Measurements from ENCODE around the gene KCNT1. TPM values are rescaled to one million over a fixed set of nuclear protein-coding genes. Genes with fewer than 3 reads are reported as not detected.

Gene KCNT1
- total RNA-seq, 3 donors from 2014 or later = 0.05 TPM; not detected in 2

DNA sequence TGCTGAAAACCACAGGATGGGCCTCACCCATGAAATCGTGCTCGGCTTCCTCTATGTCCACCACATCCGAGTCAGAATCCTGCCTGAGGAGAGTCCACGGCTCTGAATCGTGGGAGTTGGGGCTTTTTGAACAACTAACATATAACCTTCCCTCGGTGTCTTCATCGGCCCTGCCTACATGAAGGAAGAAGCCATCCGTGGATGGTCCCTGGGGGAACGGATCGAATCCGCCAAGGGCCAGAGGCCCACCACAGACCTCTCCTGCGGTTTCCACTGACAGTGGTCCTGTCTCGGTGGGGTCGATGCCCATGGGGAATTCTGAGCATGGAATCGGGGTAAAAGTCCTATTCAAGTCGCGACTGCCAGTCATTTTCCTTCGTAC, 120.4 kb downstream of the KCNT1 start:
- H3K9me3 Mint-ChIP-seq = no peaks in the 10 kb centered on the region
- ATAC-seq = no peak
- no peak for DNase-seq
- H3K27me3 Mint-ChIP-seq (ENCODE audit: low read depth) = no peaks in the 10 kb centered on the region
- peaks cover 2% of the 10 kb centered on the region for H3K4me1 Mint-ChIP-seq (ENCODE audit: low read depth)
- H3K36me3 Mint-ChIP-seq (ENCODE audit: insufficient read depth) = peaks cover 62% of the 10 kb centered on the region
- no peak overlapping the region for H3K4me3 Mint-ChIP-seq

DNA sequence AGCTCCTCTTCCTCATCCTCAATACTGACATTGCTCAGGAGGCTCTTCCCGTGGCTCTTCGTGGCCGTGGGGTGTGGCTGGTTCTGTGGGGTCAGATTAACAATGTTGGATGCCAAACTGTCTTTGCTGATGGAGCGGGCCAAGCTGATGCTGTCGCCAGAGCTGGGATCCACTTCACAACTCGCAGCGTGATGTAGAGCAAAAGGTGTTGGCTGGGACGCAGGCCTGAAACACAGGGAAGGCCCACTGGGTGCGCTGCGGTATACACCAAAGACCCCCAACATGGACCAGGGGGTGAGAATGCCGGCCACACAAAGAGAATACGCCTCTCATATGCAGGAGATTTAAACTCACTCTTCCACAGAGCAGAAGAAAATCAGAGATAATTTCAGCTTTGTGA, 121.1 kb downstream of the KCNT1 start:
- Mint-ChIP-seq H3K27me3 (ENCODE audit: low read depth) (no peaks in the 10 kb centered on the region), H3K9me3 (no peaks in the 10 kb centered on the region), H3K4me1 (ENCODE audit: low read depth) (peaks cover 2% of the 10 kb centered on the region), H3K36me3 (ENCODE audit: insufficient read depth) (peaks cover 63% of the 10 kb centered on the region), H3K4me3 (no peak overlapping the region)
- ATAC-seq = no peak
- DNase-seq = no peak

DNA sequence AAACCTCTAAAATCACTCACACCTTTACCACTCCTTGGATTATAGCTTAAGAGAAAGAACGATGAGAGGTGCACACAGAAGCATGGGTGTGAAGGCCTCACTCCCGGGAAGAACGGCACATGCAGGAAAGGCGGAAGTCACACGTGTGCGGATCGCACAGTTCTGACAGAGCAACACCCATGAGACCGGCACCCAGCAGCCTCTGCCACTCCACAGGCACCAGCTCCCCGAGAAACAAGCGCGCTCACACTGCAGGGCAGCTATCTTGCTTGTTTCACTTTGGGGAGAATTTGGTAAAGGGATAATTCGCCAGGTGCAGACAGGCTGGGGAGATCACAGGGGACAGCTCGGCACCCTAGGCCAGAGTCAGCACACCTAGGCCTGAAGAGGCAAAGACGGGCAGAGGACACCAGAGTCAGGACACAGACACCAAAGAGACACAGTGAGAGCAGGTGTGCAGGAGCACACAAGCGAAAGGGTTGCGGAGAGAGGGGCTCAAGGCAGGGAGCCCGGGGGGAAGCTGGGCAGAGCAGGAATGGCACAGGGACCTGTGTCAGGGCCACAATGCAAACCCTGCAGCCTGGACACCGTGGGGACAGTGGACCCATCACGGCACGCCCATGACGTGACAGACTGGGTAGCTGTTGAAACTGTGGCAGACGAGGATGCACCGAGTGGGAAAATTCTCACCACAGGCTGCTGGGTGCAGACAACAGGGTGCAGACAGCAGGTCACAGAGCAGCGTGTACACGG, 123.6 kb downstream of the KCNT1 start:
- no peak overlapping the region for H3K4me3 Mint-ChIP-seq
- no peaks in the 10 kb centered on the region for H3K27me3 Mint-ChIP-seq (ENCODE audit: low read depth)
- DNase-seq = no peak
- H3K36me3 Mint-ChIP-seq (ENCODE audit: insufficient read depth) = peaks cover 61% of the 10 kb centered on the region
- H3K4me1 Mint-ChIP-seq (ENCODE audit: low read depth) = peaks cover 2% of the 10 kb centered on the region
- ATAC-seq = no peak
- H3K9me3 Mint-ChIP-seq = peaks cover 3% of the 10 kb centered on the region

DNA sequence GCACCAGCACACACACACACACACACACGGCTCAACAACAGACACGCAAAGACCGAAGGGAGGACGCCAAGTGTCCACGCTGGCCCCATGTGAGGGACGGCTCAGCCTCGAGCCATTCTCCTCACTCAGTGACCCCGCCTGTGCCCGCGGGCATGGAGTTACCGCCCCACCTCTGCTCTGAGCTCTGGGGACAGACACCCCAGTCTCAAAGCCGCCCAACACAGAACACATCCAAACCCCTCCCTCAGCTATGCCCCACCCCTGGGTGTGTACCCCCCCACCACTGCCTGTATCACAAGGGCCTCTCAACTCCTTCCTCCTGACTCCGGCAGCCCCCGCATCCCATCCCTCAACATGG, 124.2 kb downstream of the KCNT1 start:
- peaks cover 62% of the 10 kb centered on the region for H3K36me3 Mint-ChIP-seq (ENCODE audit: insufficient read depth)
- no peak overlapping the region for H3K4me3 Mint-ChIP-seq
- no peak for DNase-seq
- ATAC-seq = no peak
- peaks cover 2% of the 10 kb centered on the region for H3K4me1 Mint-ChIP-seq (ENCODE audit: low read depth)
- H3K27me3 Mint-ChIP-seq (ENCODE audit: low read depth) = no peaks in the 10 kb centered on the region
- peaks cover 3% of the 10 kb centered on the region for H3K9me3 Mint-ChIP-seq

DNA sequence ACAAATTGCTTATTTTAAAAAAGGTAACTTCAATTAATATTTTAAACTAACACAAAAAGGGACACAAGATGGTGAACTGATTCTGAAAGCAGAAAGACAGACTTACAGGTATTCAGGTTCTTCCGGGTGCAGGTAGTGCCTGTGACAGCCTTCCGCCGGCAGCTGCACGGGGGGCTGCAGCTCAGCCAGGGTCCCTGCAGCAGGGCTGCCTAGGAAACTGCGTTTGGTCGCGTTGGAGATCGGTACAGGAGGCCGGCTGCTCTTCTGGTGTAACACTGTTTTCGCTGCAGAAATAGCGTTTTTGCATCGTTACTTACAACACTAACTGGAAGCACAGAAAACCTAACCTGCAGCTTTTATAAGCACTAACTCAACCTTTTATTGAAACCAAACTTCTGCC, 125.3 kb downstream of the KCNT1 start:
- Mint-ChIP-seq H3K4me3 (no peak overlapping the region), H3K4me1 (ENCODE audit: low read depth) (peaks cover 7% of the 10 kb centered on the region), H3K9me3 (peaks cover 3% of the 10 kb centered on the region), H3K36me3 (ENCODE audit: insufficient read depth) (peaks cover 60% of the 10 kb centered on the region), H3K27me3 (ENCODE audit: low read depth) (no peaks in the 10 kb centered on the region)
- DNase-seq (no peak), ATAC-seq (no peak)

DNA sequence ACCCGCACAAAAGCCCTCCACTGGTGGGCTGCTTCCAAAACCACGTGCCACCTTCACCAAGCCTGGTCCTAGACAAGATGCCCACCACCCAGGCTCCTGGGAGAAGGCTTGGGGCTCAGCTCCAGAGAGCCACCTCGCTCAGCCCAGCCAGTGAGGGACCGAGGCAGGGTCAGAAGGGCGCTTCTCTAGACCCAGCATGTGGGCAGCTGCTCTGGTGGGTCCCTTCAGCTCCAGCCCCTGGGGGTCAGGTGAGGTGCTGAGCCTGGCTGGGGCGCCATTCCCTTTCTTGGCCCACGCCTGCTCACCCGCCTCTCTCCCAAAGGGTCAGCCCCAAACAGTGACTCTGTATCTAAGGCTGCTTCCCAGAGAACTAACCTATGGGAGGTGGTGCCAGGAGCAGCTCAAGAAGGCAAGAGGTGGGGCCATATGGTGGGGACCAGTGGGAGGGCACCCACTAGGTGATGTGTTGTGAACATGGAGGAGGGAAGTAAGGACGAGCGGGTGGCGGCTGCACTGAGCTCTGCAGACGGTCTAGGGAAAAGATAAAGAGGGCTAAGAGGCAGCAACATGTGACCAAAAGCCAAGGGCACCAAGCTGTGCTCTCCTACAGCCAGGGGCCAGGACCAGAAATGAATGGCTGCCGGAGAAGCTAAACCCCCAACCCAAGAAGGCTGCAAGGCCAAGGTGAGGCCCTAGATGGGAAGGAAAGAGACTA, 126.0 kb downstream of the KCNT1 start:
- H3K27me3 Mint-ChIP-seq (ENCODE audit: low read depth) = no peaks in the 10 kb centered on the region
- peaks cover 3% of the 10 kb centered on the region for H3K9me3 Mint-ChIP-seq
- no peak overlapping the region for H3K4me3 Mint-ChIP-seq
- DNase-seq (no peak), ATAC-seq (no peak)
- H3K36me3 Mint-ChIP-seq (ENCODE audit: insufficient read depth) = peaks cover 52% of the 10 kb centered on the region
- peaks cover 9% of the 10 kb centered on the region for H3K4me1 Mint-ChIP-seq (ENCODE audit: low read depth)

DNA sequence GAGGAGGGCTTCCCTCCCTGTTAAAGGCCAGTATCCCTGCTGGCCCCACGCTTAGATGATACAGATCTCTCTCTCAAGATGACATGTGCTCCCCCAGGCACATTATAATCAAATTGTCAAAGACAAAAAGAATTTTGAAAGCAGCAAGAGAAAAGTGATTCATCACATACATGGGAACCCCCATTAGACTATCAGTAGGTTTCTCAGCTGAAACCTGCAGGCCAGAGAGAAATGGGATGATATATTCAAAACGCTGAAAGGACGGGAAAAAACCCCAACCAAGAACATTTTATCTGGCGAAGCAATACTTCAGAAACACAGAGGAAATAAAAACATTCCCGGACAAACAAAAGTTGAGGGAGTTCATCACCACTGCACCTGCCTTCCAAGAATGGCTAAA, 126.7 kb downstream of the KCNT1 start:
- Mint-ChIP-seq H3K27me3 (ENCODE audit: low read depth) (no peaks in the 10 kb centered on the region), H3K36me3 (ENCODE audit: insufficient read depth) (peaks cover 50% of the 10 kb centered on the region), H3K4me3 (no peak overlapping the region), H3K4me1 (ENCODE audit: low read depth) (peaks cover 12% of the 10 kb centered on the region), H3K9me3 (peaks cover 3% of the 10 kb centered on the region)
- ATAC-seq = no peak
- no peak for DNase-seq

DNA sequence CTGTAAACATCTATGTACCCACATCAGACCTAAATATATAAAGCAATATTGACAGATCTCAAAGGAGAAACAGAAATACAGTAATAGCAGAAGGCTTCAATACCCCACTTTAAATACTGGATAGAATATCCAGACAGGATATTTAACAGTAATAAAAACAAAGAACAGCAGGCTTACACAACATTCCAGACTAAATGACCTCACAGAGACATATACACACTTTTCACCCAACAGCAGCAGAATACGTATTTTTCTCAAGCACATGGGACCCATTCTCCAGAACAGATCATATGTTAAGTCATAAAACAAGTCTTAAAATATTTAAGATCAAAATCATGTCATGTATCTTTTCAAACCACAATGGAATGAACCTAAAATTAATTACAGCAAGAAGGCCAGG, 128.5 kb downstream of the KCNT1 start:
- H3K36me3 Mint-ChIP-seq (ENCODE audit: insufficient read depth) = peaks cover 43% of the 10 kb centered on the region
- no peaks in the 10 kb centered on the region for H3K27me3 Mint-ChIP-seq (ENCODE audit: low read depth)
- H3K4me3 Mint-ChIP-seq = no peak overlapping the region
- H3K4me1 Mint-ChIP-seq (ENCODE audit: low read depth) = peaks cover 11% of the 10 kb centered on the region
- DNase-seq (no peak), ATAC-seq (no peak)
- H3K9me3 Mint-ChIP-seq = peaks cover 3% of the 10 kb centered on the region

DNA sequence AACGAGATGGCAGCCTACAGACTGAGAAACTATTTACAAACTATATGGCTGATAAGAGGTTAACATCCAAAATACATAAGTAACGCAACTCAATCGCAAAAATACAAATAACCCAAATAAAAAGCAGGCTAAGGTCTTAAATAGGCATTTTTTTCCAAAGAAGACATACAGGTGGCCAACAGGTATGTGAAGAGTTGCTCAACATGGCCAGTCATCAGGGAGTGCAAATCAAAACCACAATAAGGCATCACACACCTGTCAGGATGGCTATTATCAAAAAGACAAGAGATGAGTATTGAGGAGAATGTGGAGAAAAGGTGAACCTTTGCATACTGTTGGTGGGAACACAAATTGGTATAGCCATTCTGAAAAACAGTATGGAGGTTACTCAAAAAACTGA, 131.9 kb downstream of the KCNT1 start:
- H3K4me3 Mint-ChIP-seq = no peak overlapping the region
- H3K36me3 Mint-ChIP-seq (ENCODE audit: insufficient read depth) = peaks cover 20% of the 10 kb centered on the region
- H3K9me3 Mint-ChIP-seq = peaks cover 3% of the 10 kb centered on the region
- ATAC-seq (no peak), DNase-seq (no peak)
- no peaks in the 10 kb centered on the region for H3K27me3 Mint-ChIP-seq (ENCODE audit: low read depth)
- peaks cover 11% of the 10 kb centered on the region for H3K4me1 Mint-ChIP-seq (ENCODE audit: low read depth)

DNA sequence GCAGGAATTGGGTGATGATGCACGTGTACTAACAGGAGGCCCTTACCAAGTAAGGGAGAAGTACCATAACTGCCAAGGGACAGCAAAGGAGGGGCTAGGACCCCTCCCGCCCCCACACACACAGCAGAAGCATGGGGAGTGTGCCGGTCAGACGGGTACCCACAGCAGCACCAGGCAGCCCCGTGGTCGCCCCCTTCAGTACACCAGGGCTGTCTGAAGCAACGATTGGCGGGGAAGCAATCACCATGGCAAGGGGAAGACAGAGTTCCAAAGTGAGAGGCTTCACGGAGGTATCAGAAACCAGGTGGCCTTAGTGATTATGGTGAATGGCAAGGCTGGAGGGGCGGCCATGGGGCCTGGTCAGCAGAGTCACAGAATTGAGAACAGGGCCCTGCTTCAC, 133.1 kb downstream of the KCNT1 start:
- H3K27me3 Mint-ChIP-seq (ENCODE audit: low read depth) = no peaks in the 10 kb centered on the region
- DNase-seq = no peak
- H3K9me3 Mint-ChIP-seq = no peaks in the 10 kb centered on the region
- peaks cover 17% of the 10 kb centered on the region for H3K36me3 Mint-ChIP-seq (ENCODE audit: insufficient read depth)
- ATAC-seq = no peak
- no peak overlapping the region for H3K4me3 Mint-ChIP-seq
- H3K4me1 Mint-ChIP-seq (ENCODE audit: low read depth) = peaks cover 11% of the 10 kb centered on the region

DNA sequence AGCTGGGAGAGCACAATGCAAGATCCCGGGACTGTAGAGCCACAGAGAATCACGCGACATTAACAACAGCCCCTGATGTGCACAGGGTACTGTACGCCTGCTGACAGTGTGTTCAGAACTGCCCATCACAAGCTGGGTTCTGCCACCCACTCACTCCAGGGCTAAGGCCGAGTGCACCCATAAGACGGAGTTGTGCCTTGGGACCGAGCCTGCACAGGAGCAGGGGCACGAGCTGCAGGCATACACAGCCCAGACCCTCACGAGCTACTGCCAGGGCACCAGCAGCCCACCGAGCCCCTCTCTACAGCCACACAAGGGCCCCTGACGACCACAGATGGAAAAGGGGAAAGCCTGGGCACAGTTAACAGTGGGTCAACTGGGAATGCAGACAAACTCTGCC, 137.5 kb downstream of the KCNT1 start:
- Mint-ChIP-seq H3K27me3 (ENCODE audit: low read depth) (no peaks in the 10 kb centered on the region), H3K4me1 (ENCODE audit: low read depth) (peaks cover 4% of the 10 kb centered on the region), H3K9me3 (peaks cover 7% of the 10 kb centered on the region), H3K36me3 (ENCODE audit: insufficient read depth) (peaks cover 20% of the 10 kb centered on the region), H3K4me3 (no peak overlapping the region)
- DNase-seq (no peak), ATAC-seq (no peak)

DNA sequence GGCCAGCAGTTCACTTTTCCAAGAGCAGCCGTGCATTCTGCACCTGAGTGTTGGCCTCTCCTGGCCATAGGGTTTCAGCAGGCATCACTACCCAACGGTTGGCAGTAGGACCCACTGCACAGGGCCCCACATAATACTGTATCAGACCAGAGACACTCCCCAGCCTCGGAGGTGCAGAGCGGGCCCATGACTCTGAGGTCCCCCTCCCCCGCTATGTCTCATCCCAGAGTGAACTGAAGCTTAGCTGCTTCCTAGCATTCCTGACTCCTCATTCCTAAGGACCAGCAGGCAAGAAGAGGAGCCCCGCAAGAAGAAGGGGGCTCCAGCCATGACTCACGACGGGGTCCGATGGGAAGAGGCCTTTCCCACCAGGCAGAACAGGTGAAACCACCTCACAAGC, 138.1 kb downstream of the KCNT1 start:
- ATAC-seq (no peak), DNase-seq (no peak)
- Mint-ChIP-seq H3K9me3 (peaks cover 11% of the 10 kb centered on the region), H3K36me3 (ENCODE audit: insufficient read depth) (peaks cover 23% of the 10 kb centered on the region), H3K27me3 (ENCODE audit: low read depth) (no peaks in the 10 kb centered on the region), H3K4me3 (no peak overlapping the region), H3K4me1 (ENCODE audit: low read depth) (peaks cover 4% of the 10 kb centered on the region)

DNA sequence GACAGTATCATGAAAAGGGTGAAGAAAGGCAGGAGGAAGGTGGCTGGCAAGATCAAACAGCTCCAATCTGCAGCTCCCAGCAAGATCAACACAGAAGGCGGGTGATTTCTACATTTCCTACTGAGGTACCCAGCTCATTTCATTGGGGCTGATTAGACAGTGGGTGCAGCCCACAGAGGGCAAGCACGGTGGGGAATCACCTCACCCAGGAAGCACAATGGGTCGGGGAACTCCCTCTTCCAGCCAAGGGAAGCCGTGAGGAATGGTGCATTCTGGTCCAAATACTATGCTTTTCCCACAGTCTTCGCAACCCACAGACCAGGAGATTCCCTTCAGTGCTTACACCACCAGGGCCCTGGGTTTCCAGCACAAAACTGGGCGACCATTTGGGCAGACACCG, 138.6 kb downstream of the KCNT1 start:
- DNase-seq (no peak), ATAC-seq (no peak)
- Mint-ChIP-seq H3K36me3 (ENCODE audit: insufficient read depth) (peaks cover 28% of the 10 kb centered on the region), H3K4me1 (ENCODE audit: low read depth) (peaks cover 4% of the 10 kb centered on the region), H3K4me3 (no peak overlapping the region), H3K9me3 (peaks cover 11% of the 10 kb centered on the region), H3K27me3 (ENCODE audit: low read depth) (no peaks in the 10 kb centered on the region)
